Mammary epithelial cell (primary cell): ENCODE results near the gene PCDHGA10.

Experiments
- EZH2 ChIP-seq: IDR thresholded peaks from 2 replicates; pipeline ENCODE4 v1.6.1; 2012; ENCODE audit warnings: low read length, inconsistent platforms, borderline replicate concordance
- TF ChIP-seq, protein P1 (sequence below), 2 donors: IDR thresholded peaks in 1 of 2; conservative IDR thresholded peaks in 1 of 2; 2 replicates each; pipeline ENCODE4 v1.5.1; 2011 to 2012; ENCODE audit warnings: inconsistent platforms in 2 of 2, low read length in 2 of 2, mild to moderate bottlenecking in 2 of 2, control low read depth in 1 of 2, low read depth in 1 of 2; ENCODE audit not compliant: insufficient read depth in 1 of 2; ENCODE audit errors: extremely low read depth in 1 of 2

DNA sequence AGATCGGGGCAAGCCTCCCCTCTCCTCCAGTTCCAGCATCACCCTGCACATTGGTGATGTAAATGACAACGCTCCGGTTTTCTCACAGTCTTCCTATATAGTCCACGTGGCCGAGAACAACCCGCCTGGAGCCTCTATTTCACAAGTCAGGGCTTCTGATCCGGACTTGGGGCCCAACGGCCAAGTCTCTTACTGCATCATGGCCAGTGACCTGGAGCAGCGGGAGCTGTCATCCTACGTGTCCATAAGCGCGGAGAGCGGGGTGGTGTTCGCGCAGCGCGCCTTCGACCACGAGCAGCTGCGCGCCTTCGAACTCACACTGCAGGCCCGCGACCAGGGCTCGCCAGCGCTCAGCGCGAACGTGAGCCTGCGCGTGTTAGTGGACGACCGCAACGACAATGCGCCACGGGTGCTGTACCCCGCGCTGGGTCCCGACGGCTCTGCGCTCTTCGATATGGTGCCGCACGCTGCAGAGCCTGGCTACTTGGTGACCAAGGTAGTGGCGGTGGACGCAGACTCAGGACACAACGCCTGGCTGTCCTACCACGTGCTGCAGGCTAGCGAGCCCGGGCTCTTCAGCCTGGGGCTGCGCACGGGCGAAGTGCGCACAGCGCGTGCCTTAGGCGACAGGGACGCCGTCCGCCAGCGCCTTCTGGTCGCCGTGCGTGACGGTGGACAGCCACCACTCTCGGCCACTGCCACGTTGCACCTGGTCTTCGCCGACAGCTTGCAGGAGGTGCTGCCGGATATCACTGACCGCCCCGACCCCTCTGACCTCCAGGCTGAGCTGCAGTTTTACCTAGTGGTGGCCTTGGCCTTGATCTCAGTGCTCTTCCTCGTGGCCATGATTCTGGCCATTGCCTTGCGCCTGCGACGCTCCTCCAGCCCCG, 23.4 kb upstream of the PCDHGA10 start:
- TF ChIP-seq, protein P1, sequence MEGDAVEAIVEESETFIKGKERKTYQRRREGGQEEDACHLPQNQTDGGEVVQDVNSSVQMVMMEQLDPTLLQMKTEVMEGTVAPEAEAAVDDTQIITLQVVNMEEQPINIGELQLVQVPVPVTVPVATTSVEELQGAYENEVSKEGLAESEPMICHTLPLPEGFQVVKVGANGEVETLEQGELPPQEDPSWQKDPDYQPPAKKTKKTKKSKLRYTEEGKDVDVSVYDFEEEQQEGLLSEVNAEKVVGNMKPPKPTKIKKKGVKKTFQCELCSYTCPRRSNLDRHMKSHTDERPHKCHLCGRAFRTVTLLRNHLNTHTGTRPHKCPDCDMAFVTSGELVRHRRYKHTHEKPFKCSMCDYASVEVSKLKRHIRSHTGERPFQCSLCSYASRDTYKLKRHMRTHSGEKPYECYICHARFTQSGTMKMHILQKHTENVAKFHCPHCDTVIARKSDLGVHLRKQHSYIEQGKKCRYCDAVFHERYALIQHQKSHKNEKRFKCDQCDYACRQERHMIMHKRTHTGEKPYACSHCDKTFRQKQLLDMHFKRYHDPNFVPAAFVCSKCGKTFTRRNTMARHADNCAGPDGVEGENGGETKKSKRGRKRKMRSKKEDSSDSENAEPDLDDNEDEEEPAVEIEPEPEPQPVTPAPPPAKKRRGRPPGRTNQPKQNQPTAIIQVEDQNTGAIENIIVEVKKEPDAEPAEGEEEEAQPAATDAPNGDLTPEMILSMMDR (conservative IDR thresholded peaks at IDR 0.05 in 1 of 2, IDR thresholded peaks at IDR 0.05 in 1 of 2; ENCODE audit: extremely low read depth in 1 of 2, insufficient read depth in 1 of 2, low read depth in 1 of 2, low read length in 2 of 2): no peak
- no peak for TF ChIP-seq EZH2
